SK-N-MC (cell line): ENCODE data around the gene ZNF697.

Experiments
- EZH2 ChIP-seq: fragments of 200-600 bp; sonication (generic); IDR thresholded peaks from one replicate; pipeline ENCODE4 v1.6.1; 2017; ENCODE audit warnings: antibody characterized with exemption
- FOXP2 ChIP-seq: optimal IDR thresholded peaks from 2 replicates; pipeline ENCODE3; 2011; ENCODE audit warnings: mild to moderate bottlenecking, moderate library complexity; ENCODE audit not compliant: insufficient read depth; ENCODE audit errors: extremely low read length, control extremely low read depth
- POLR2AphosphoS5 ChIP-seq: IDR thresholded peaks from 2 replicates; pipeline ENCODE4 v1.6.1; 2012; ENCODE audit warnings: mild to moderate bottlenecking, low read depth, low read length, borderline replicate concordance

- TF ChIP-seq EZH2 (no peak), POLR2AphosphoS5 (no peak), FOXP2 (no peak)
Measured at GRCh38 chr1:119573886-119574285, 74.2 kb downstream of the ZNF697 start.
